ENCODE measurements around the gene ATP5F1E.

ATP5F1E gene

GRCh38 chr20:59005523-59006166, 26.5 kb downstream of the ATP5F1E start:
- DNase-seq (ENCODE audit: low spot score), result no peak

GRCh38 chr20:59004763-59005522, 27.2 kb downstream of the ATP5F1E start:
- DNase-seq (ENCODE audit: low spot score), result no peak

DNA sequence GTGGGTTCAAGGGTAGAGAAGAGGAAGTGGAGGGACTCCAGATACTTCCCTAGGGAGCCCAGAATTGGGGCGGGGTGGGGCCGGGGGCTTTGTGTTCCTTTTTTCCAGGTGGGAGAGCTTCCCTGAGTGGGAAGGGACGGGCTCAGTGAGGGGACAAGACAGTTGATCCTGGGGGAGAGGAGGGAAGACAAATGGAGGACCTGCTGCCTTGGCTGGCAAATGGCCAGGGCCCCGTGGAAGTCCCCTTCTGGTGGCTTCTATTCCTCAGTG, 27.7 kb downstream of the ATP5F1E start:
- DNase-seq (ENCODE audit: low spot score), result no peak

- no peak for DNase-seq (ENCODE audit: low spot score)
Measured at GRCh38 chr20:59003836-59004492, 28.2 kb downstream of the ATP5F1E start.

DNA sequence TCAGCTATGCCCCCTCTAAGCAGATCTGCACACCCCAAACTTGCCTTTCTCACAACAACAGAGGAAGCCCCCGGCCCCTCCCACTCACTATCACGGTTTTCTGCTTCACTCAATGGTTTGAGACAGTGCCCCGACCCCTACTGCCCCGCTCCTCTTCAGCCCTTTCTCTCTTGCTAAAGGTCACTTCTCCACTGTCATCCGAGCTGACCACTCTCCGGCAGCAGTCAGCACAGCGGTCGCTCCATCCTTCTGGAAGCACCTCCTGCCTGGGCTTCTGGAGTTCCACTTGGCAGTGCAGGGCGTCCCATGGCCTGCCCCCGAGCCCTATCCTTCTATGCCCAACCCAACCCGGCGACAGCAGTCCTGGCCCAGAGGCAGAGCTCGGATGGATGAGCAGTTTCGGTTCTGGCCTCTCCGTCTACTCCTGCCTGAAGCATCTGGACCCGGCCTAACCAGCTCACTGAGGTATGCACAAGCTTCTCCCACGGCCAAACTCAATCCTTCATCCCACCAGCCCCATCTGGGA, 29.2 kb downstream of the ATP5F1E start:
- DNase-seq (ENCODE audit: low spot score), result no peak

GRCh38 chr20:59002388-59002787, 29.7 kb downstream of the ATP5F1E start:
- no peak for DNase-seq (ENCODE audit: low spot score)

- no peak for DNase-seq (ENCODE audit: low spot score)
Measured at GRCh38 chr20:59001449-59002171, 30.5 kb downstream of the ATP5F1E start.

DNA sequence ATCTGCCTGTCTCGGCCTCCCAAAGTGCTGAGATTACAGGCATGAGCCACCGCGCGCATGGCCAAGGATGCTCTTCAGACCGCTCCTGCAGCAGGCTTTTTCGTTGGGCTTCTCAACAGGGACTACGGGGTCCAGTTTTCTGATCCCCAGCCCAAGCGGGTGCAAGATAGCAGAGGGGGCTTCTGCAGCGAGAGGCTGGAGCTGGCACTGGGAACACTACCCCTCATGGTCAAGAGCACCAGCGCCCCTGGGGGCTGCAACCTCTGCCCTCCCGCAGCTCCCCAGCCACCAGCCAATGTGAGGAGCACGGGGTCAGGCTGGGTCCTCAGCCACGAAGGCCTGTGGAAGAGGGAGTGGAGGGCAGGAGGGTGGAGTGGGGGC, 31.1 kb downstream of the ATP5F1E start:
- no peak for DNase-seq (ENCODE audit: low spot score)

DNA sequence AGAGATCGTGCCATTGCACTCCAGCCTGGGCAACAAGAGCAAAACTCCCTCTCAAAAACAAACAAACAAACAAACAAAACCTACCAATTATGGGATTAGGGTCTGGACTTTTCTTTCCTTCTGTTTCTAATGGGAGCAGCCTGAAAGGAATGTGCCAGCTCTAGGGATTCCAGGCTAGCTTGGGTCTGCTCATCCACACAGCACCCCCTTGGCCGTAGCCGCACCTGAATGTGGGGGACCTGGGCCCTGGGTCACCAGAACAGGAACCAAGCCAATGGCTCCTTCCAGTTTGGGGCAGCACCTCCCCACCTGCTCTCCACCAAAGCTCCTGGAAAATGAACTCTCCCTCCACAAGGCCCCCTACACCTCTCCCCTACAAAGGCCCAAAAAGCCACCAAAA, 31.8 kb downstream of the ATP5F1E start:
- no peak for DNase-seq (ENCODE audit: low spot score)

DNA sequence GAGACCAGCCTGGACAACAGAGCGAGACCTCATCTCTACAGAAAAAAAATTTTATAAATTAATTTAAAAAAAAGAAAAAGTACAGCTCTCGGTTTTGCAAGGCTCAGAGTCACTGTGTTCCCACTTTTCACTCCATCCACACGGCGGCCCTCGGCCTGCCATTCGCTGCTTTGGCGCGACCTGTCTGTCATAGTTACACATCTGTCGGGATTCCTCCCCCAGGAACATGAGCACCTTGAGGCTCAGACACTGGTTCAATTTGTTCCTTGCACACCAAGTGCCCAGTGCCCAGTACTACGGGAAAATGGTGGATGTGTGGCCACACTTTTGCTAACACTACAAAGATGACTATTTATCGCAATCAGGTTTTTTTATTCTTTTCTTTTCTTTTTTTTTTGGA, 33.5 kb downstream of the ATP5F1E start:
- no peak for DNase-seq (ENCODE audit: low spot score)

DNA sequence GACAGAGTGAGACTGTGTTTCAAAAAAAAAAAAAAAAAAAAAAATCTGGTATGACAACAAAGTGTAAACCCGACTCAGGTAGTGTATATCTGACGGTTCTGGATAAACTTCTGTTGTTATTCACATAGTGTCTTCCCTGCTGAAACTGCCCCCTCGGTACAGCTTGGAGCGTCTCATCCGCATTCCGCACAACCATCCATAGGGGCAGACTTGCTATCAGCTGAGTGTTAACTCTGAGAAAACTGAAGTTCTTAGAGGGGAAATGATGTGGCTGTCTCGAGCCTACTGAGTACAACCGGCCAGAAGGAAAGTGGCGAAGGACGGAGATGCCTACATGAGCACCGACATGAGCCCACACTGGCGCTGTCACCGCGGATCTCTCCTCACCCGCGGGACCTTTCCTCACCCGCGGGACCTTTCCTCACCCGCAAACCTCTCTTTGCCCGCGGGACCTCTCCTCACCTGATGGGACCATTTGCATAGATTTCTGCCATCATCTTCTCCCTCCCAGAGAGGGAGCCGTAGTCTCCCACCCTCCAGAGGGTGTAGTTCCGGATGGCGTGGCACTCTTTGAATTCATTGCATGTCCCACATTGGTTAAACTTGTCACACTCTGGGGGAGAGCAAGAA, 34.9 kb downstream of the ATP5F1E start:
- DNase-seq (ENCODE audit: low spot score), result no peak

DNA sequence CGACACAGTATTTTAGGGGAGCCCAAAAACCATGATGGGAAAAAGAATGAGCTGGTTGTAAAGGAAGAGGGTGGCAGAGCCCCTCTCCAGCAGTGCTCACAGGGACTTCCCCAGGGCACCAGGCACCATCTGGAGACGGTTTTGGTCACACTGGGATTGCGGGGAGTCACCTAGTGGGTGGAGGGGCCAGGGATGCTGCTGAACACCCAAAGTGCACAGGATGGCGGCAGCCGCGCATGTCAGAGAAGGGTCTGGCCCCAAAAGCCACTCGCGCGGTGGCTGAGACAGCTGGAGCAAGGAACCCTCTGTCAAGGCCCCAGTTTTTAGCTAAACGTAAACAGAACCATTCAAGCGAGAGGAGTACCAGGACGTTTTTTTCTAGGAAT, 35.9 kb downstream of the ATP5F1E start:
- no peak for DNase-seq (ENCODE audit: low spot score)

GRCh38 chr20:58995461-58996225, 36.5 kb downstream of the ATP5F1E start:
- DNase-seq (ENCODE audit: low spot score), result no peak

- no peak for DNase-seq (ENCODE audit: low spot score)
Measured at GRCh38 chr20:58994390-58995159, 37.6 kb downstream of the ATP5F1E start.

GRCh38 chr20:58993332-58994248, 38.5 kb downstream of the ATP5F1E start:
- DNase-seq (ENCODE audit: low spot score), result no peak

DNA sequence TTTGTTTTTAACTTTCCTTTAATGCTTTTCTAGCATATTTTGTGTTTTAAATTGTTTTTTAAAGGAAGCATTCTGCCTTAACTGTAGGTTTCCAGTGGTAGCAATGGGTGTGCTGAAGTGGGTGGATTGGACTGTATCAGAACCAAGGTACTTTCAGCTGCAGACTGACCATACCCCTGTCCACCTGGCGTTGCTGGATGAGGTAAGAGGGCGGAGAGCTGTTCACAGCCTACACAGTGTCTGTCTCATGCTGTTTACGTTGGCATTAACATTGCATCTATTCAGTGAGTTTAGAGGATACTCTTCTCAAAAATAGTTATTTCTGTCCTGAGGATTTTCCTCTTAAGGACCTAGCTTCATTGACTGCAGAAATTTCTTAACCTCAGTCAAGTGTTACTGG, 39.2 kb downstream of the ATP5F1E start:
- no peak for DNase-seq (ENCODE audit: low spot score)

GRCh38 chr20:58991715-58992114, 40.4 kb downstream of the ATP5F1E start:
- no peak for DNase-seq (ENCODE audit: low spot score)

GRCh38 chr20:58990651-58991445, 41.3 kb downstream of the ATP5F1E start:
- no peak for DNase-seq (ENCODE audit: low spot score)

- DNase-seq (ENCODE audit: low spot score), result no peak
Measured at GRCh38 chr20:58989196-58989595, 42.9 kb downstream of the ATP5F1E start.
